ENCODE results near the gene FCRLB. TPM values are rescaled to one million over a fixed set of nuclear protein-coding genes. Genes with fewer than 3 reads are reported as not detected.

Gene FCRLB
- total and polyA plus RNA-seq, 9 of the 15 experiments (the other 6 are each of a cell fraction or from before 2014, with no cell fraction given) = 0.20 to 4.6 (median 1.3) TPM

- TF ChIP-seq MGA (IDR thresholded peaks at IDR 0.05) = peak; percentile 28
- no peak for TF ChIP-seq MAFK (IDR thresholded peaks at IDR 0.05; ENCODE audit: low read length)
- 0 out of 2 replicates have a peak, but pooled peaks have one; percentile 67 for TF ChIP-seq MED1 (CRISPR knock-in tag; IDR thresholded peaks at IDR 0.05; ENCODE audit: borderline replicate concordance)
- no peak for TF ChIP-seq ZBTB17 (CRISPR knock-in tag; IDR thresholded peaks at IDR 0.05)
- TF ChIP-seq IRF1 (CRISPR knock-in tag; IDR thresholded peaks at IDR 0.05; ENCODE audit: borderline replicate concordance) = no peak
- TF ChIP-seq KHSRP (IDR thresholded peaks at IDR 0.05) = no peak
- TF ChIP-seq ZNF263 (CRISPR knock-in tag; IDR thresholded peaks at IDR 0.05; ENCODE audit: borderline replicate concordance) = peak; percentile 32; the same call in 1 of the 2 replicates
- TF ChIP-seq ESRRA (IDR thresholded peaks at IDR 0.05; ENCODE audit: borderline replicate concordance, low read depth) = no peak; the same call in 1 of the 2 replicates
- no peak for TF ChIP-seq CREB3L1 (IDR thresholded peaks at IDR 0.05; ENCODE audit: borderline replicate concordance, low read depth)
- no peak for TF ChIP-seq DLX4 (CRISPR knock-in tag; IDR thresholded peaks at IDR 0.05)
- no peak for TF ChIP-seq BRF2 (IDR thresholded peaks at IDR 0.05; ENCODE audit: borderline replicate concordance, insufficient read depth, insufficient read length)
Measured at GRCh38 chr1:161726473-161727255, 5.3 kb downstream of the FCRLB start (continued).

Measured in K562 (cell line).